PC-3 (cell line): ENCODE results near the gene AUTS2. TPM values are rescaled to one million over a fixed set of nuclear protein-coding genes. Genes with fewer than 3 reads are reported as not detected.

Experiments used
- ATAC-seq: fragments of 200-7000 bp; cut with Tn5 transposase; 2 replicates; pipeline ENCODE4 v1.9.1; 2020; ENCODE audit warnings: mild to moderate bottlenecking, moderate library complexity
- BruUV-seq: library from RNA; stranded (reverse); fragments of 400-500 nt; replicated peaks from 2 replicates; lab custom pipeline; 2021; lab: Mats Ljungman, UMichigan
- CTCF ChIA-PET: fragments of 300-600 bp; sonication (Branson Sonifier 250); formaldehyde crosslinking; loops from one replicate; lab custom pipeline; 2022; ENCODE audit warnings: antibody characterized with exemption; lab: Charles Lee
- POLR2A ChIA-PET: fragments of 300-600 bp; sonication (Branson Sonifier 250); formaldehyde crosslinking; loops from one replicate; lab custom pipeline; 2022; ENCODE audit warnings: antibody characterized with exemption; ENCODE audit not compliant: unreplicated experiment; lab: Charles Lee
- DNase-seq: peaks from one replicate; pipeline ENCODE4 v3.0.0-alpha.2; 2015
- H2AFZ ChIP-seq: fragments of 300-600 bp; sonication (generic); 2 replicates; pipeline ENCODE4 v1.6.0; 2016; ENCODE audit warnings: antibody characterized with exemption, low read length
- H3F3A ChIP-seq: fragments of 300-600 bp; sonication (generic); one replicate; pipeline ENCODE4 v1.6.0; 2017; ENCODE audit warnings: antibody characterized with exemption, low read length, control low read depth, mild to moderate bottlenecking; ENCODE audit not compliant: unreplicated experiment
- H3K27ac ChIP-seq: fragments of 300-600 bp; sonication (generic); 2 replicates; pipeline ENCODE4 v1.5.1; 2016; ENCODE audit warnings: mild to moderate bottlenecking, low read length
- H3K27me3 ChIP-seq: fragments of 300-600 bp; sonication (generic); 2 replicates; pipeline ENCODE4 v1.6.1; 2016; ENCODE audit warnings: low read length, mixed read lengths
- H3K36me3 ChIP-seq: fragments of 300-600 bp; sonication (generic); 2 replicates; pipeline ENCODE4 v1.6.1; 2016; ENCODE audit warnings: low read depth, mixed run types, low read length, mixed read lengths
- H3K4me1 ChIP-seq: fragments of 300-600 bp; sonication (generic); 2 replicates; pipeline ENCODE4 v1.5.1; 2016; ENCODE audit warnings: low read length; ENCODE audit not compliant: insufficient read depth
- H3K4me2 ChIP-seq: fragments of 300-600 bp; sonication (generic); 2 replicates; pipeline ENCODE4 v1.6.0; 2016; ENCODE audit warnings: low read length
- H3K4me3 ChIP-seq: fragments of 300-600 bp; sonication (generic); 2 replicates; pipeline ENCODE4 v1.5.1; 2016; ENCODE audit warnings: mild to moderate bottlenecking, low read length, mixed read lengths
- H3K79me2 ChIP-seq: fragments of 300-600 bp; sonication (generic); 2 replicates; pipeline ENCODE4 v1.6.1; 2017; ENCODE audit warnings: low read length, mixed read lengths
- H3K9ac ChIP-seq: fragments of 300-600 bp; sonication (generic); 2 replicates; pipeline ENCODE4 v1.6.0; 2016; ENCODE audit warnings: mild to moderate bottlenecking, low read length
- H3K9me2 ChIP-seq: fragments of 300-600 bp; sonication (generic); replicated peaks from 2 replicates; pipeline ENCODE4 v1.6.1; 2016; ENCODE audit warnings: mixed run types, low read length, mixed read lengths
- H3K9me3 ChIP-seq: fragments of 300-600 bp; sonication (generic); 2 replicates; pipeline ENCODE4 v1.6.1; 2016; ENCODE audit warnings: low read length, mixed read lengths
- H4K20me1 ChIP-seq: fragments of 300-600 bp; sonication (generic); 2 replicates; pipeline ENCODE4 v1.6.1; 2016; ENCODE audit warnings: low read length, mixed read lengths
- CTCF ChIP-seq: fragments of 300-600 bp; sonication (generic); conservative IDR thresholded peaks from 2 replicates; pipeline ENCODE4 v1.5.1; 2017; ENCODE audit warnings: antibody characterized with exemption, low read depth, mild to moderate bottlenecking, low read length
- EZH2 ChIP-seq: fragments of 300-600 bp; sonication (generic); IDR thresholded peaks from one replicate; pipeline ENCODE4 v1.6.1; 2017; ENCODE audit warnings: antibody characterized with exemption, mild to moderate bottlenecking, low read length; ENCODE audit not compliant: unreplicated experiment
- EZH2phosphoT487 ChIP-seq: fragments of 300-600 bp; sonication (generic); IDR thresholded peaks from 2 replicates; pipeline ENCODE4 v1.6.1; 2018; ENCODE audit warnings: mild to moderate bottlenecking, antibody characterized with exemption, low read length, borderline replicate concordance
- intact Hi-C: fragments of 100-400 bp; cut with micrococcal nuclease; formaldehyde crosslinking; loops from 2 replicates; pipeline ENCODE4 v1.9.0; 2023
- total RNA-seq: library from RNA; depleted of rRNA; stranded (reverse); fragments of >200 nt; gene quantifications from 2 replicates; pipeline ENCODE4 v1.2.3, GENCODE V29; 2014

The AUTS2 gene
- total RNA-seq, 1 experiment from 2014 or later, result not detected

- no peaks in the 10 kb centered on the region for H3F3A ChIP-seq
- H4K20me1 ChIP-seq, result no peaks in the 10 kb centered on the region
- H3K27me3 ChIP-seq, result no peaks in the 10 kb centered on the region
- no peaks in the 10 kb centered on the region for H3K4me1 ChIP-seq
- DNase-seq, result no peak
- no peak for ATAC-seq
- intact Hi-C loops, result loop anchor here (10.0 kb wide), 1 partner anchor 180 kb away; no protein-coding TSS in a partner anchor
- ChIA-PET POLR2A (no interaction called here), CTCF (no interaction called here)
- no peak overlapping the region for H3K4me2 ChIP-seq
- no peaks in the 10 kb centered on the region for H3K36me3 ChIP-seq
- H3K9ac ChIP-seq, result no peak overlapping the region
- no peak overlapping the region for H3K27ac ChIP-seq
- BruUV-seq, result no TSS peak
- H3K9me3 ChIP-seq, result 0 out of 2 replicates have a peak, but pooled peaks cover 3% of the 10 kb centered on the region
- TF ChIP-seq CTCF (no peak), EZH2phosphoT487 (no peak), EZH2 (no peak)
- no peaks in the 10 kb centered on the region for H3K79me2 ChIP-seq
- no peaks in the 10 kb centered on the region for H3K9me2 ChIP-seq
- no peak overlapping the region for H3K4me3 ChIP-seq
- H2AFZ ChIP-seq, result no peak overlapping the region
Observed at GRCh38 chr7:69685293-69685631, 87.0 kb downstream of the AUTS2 start.

GRCh38 chr7:69686366-69686765, 88.1 kb downstream of the AUTS2 start:
- no peak for DNase-seq
- Histone ChIP-seq H4K20me1 (no peaks in the 10 kb centered on the region), H3K4me1 (no peaks in the 10 kb centered on the region), H3K27me3 (no peaks in the 10 kb centered on the region), H3K9me3 (0 out of 2 replicates have a peak, but pooled peaks cover under 1% of the 10 kb centered on the region), H3K4me2 (no peak overlapping the region), H2AFZ (no peak overlapping the region), H3K27ac (no peak overlapping the region), H3K9me2 (no peaks in the 10 kb centered on the region), H3K9ac (no peak overlapping the region), H3K79me2 (no peaks in the 10 kb centered on the region), H3F3A (no peaks in the 10 kb centered on the region), H3K36me3 (no peaks in the 10 kb centered on the region), H3K4me3 (no peak overlapping the region)
- ChIA-PET POLR2A (no interaction called here), CTCF (no interaction called here)
- ATAC-seq, result no peak
- BruUV-seq, result no TSS peak
- TF ChIP-seq CTCF (no peak), EZH2 (no peak), EZH2phosphoT487 (no peak)
- intact Hi-C loops, result loop anchor here (10.0 kb wide), 1 partner anchor 182 kb away; no protein-coding TSS in a partner anchor

GRCh38 chr7:69687739-69688433, 89.6 kb downstream of the AUTS2 start:
- Histone ChIP-seq H3K4me3 (no peak overlapping the region), H3K79me2 (no peaks in the 10 kb centered on the region), H3K27ac (no peak overlapping the region), H3K9me3 (no peaks in the 10 kb centered on the region), H3K9ac (no peak overlapping the region), H3K4me2 (no peak overlapping the region), H2AFZ (no peak overlapping the region), H3F3A (no peaks in the 10 kb centered on the region), H3K4me1 (no peaks in the 10 kb centered on the region), H3K36me3 (no peaks in the 10 kb centered on the region), H3K9me2 (no peaks in the 10 kb centered on the region), H4K20me1 (no peaks in the 10 kb centered on the region), H3K27me3 (no peaks in the 10 kb centered on the region)
- ATAC-seq (no peak), DNase-seq (no peak)
- TF ChIP-seq EZH2phosphoT487 (no peak), CTCF (no peak), EZH2 (no peak)
- BruUV-seq, result no TSS peak
- ChIA-PET CTCF (no interaction called here), POLR2A (no interaction called here)
- intact Hi-C loops, result loop anchor here (10.0 kb wide), 1 partner anchor 183 kb away; no protein-coding TSS in a partner anchor
